Spleen (tissue), 11 donors: ENCODE results near the gene ATM. TPM values are rescaled to one million over a fixed set of nuclear protein-coding genes. Genes with fewer than 3 reads are reported as not detected.

Experiments used
- DNase-seq: peaks from one replicate; pipeline ENCODE4 v3.0.0-alpha.2; 2020
- H3K27ac ChIP-seq, 8 donors: fragments of 200-600 bp; sonication (generic) in 7 of 8; 1 replicate in 4 of 8; 2 replicates in 4 of 8; pipeline versions ENCODE4 v1.5.0 to v1.8.0; 2016 to 2021; ENCODE audit warnings: inconsistent platforms in 4 of 8, mild to moderate bottlenecking in 4 of 8, moderate library complexity in 1 of 8
- H3K27me3 ChIP-seq, 7 donors: fragments of 200-600 bp; sonication (generic) in 6 of 7; replicated peaks in 1 of 7; 1 replicate in 4 of 7; 2 replicates in 3 of 7; pipeline versions ENCODE4 v1.5.0 to v1.8.0; 2016 to 2021; ENCODE audit warnings: inconsistent platforms in 3 of 7, mild to moderate bottlenecking in 1 of 7
- H3K36me3 ChIP-seq, 6 donors: fragments of 200-600 bp; sonication (generic) in 5 of 6; 1 replicate in 4 of 6; 2 replicates in 2 of 6; pipeline versions ENCODE4 v1.5.0 to v1.8.0; 2016 to 2021; ENCODE audit warnings: inconsistent platforms in 2 of 6
- H3K4me1 ChIP-seq, 6 donors: fragments of 200-600 bp; sonication (generic) in 5 of 6; 1 replicate in 3 of 6; 2 replicates in 3 of 6; pipeline versions ENCODE4 v1.5.0 to v1.8.0; 2016 to 2021; ENCODE audit warnings: inconsistent platforms in 3 of 6
- H3K4me3 ChIP-seq, 8 donors: fragments of 200-600 bp; sonication (generic) in 7 of 8; 1 replicate in 4 of 8; 2 replicates in 4 of 8; pipeline versions ENCODE4 v1.5.0 to v1.8.0; 2016 to 2021; ENCODE audit warnings: inconsistent platforms in 4 of 8, mild to moderate bottlenecking in 4 of 8, moderate library complexity in 2 of 8
- H3K9me3 ChIP-seq, 8 donors: fragments of 200-600 bp; sonication (generic) in 7 of 8; 1 replicate in 4 of 8; 2 replicates in 4 of 8; pipeline versions ENCODE4 v1.5.0 to v1.8.0; 2016 to 2021; ENCODE audit warnings: inconsistent platforms in 4 of 8
- POLR2A ChIP-seq, 3 donors: fragments of 450-650 bp; IDR thresholded peaks; one replicate each; pipeline ENCODE4 v1.5.1; 2017; ENCODE audit warnings: antibody characterized with exemption in 3 of 3, mild to moderate bottlenecking in 1 of 3
- POLR2AphosphoS5 ChIP-seq, 3 donors: sonication (generic); formaldehyde crosslinking; IDR thresholded peaks; one replicate each; pipeline ENCODE4 v1.5.1; 2017; ENCODE audit warnings: antibody characterized with exemption in 3 of 3
- WGBS, 5 donors: extraction: QIAGEN DNeasy Blood & Tissue Kit in 3 of 5; methylation state at CpG; one replicate each; pipeline versions ENCODE4 v1.1.5 to v1.1.7; 2013 to 2018; 5-methylcytosine and 5-hydroxymethylcytosine counted together
- intact Hi-C: fragments of 100-400 bp; cut with DNase I; formaldehyde crosslinking; loops from one replicate; pipeline ENCODE4 v1.15.0; 2023; ENCODE audit warnings: low total_unique reads
- polyA plus RNA-seq, 3 donors: library from polyadenylated mRNA; stranded (reverse); fragments of 200-250 nt; gene quantifications; one replicate each; pipeline ENCODE4 v1.2.1, GENCODE V29; 2013
- total RNA-seq, 7 donors: library from RNA; depleted of rRNA in 3 of 7; stranded (reverse); fragments of >200 nt in 3 of 7; fragmentation: NEBNext Ultra II Directional in 4 of 7; extraction: Animal tissue kit (Norgen Biotek cat#: 25700) in 4 of 7; gene quantifications; one replicate each; pipeline versions ENCODE4 v1.1.0 to v1.2.1, GENCODE V29; 2016 to 2021
- TF ChIP-seq, protein P1 (sequence below), 11 experiments: fragments of 200-600 bp in 7 of 11; fragments of 450-650 bp in 4 of 11; sonication (generic) in 4 of 11; IDR thresholded peaks in 8 of 11; conservative IDR thresholded peaks in 3 of 11; 1 replicate in 7 of 11; 2 replicates in 4 of 11; pipeline versions ENCODE4 v1.4.0 to v1.8.0; 2016 to 2021; ENCODE audit warnings: antibody characterized with exemption in 11 of 11, inconsistent platforms in 4 of 11, mild to moderate bottlenecking in 1 of 11
- donor health status: healthy with polysubstance abuse.
- donor health status: DM: no; HTN: no; CAD: no; lungs with moderate emphysema.
- donor health status: DM: no; HTN: no; CAD: no.
- donor health status: Bipolar disorder and iron deficiency.
- donor health status: healthy.
- donor health status: DM: no; HTN: no; CAD: no.
- donor health status: DM: yes; HTN: yes; CAD: no.

ATM gene
- total and polyA plus RNA-seq, 10 donors: 33.1 to 408 (median 228) TPM

DNA sequence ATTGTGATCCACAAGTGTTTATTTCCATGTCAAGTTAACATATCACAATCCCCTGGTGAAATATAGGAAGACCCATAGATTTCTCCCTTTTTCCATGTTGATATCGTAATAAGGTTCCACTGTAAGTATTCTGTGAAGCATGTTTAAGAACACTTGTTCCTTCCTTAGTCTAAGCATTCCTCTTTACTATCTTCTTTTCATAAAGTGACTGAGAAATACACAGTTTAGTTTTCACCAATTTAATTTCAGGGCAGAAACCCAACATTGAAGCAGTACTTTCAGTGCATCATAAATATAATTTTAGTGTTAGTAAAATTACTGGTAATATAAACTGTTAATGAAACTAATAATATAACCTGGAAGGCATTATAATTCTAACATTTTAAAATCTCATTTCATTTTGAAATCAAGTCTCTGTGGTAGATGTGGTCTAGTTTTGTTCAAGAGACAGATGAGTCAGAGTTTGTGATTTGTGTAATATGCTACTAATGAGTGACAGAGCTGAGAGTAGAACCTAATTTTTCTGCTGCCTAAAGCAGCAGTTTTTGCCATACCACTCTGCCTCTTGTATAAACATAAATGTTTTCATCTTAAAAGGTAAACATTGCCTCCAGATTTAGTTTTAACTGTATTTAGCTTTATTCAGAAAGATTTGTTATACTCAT is 79.4 kb downstream of the ATM start:
- intact Hi-C loops: no loop called here
- DNase-seq: no peak
- no peaks in the 10 kb centered on the region for H3K4me1 ChIP-seq
- TF ChIP-seq POLR2A (IDR thresholded peaks at IDR 0.05) (no peak), POLR2AphosphoS5 (IDR thresholded peaks at IDR 0.05) (no peak)
- TF ChIP-seq, protein P1, sequence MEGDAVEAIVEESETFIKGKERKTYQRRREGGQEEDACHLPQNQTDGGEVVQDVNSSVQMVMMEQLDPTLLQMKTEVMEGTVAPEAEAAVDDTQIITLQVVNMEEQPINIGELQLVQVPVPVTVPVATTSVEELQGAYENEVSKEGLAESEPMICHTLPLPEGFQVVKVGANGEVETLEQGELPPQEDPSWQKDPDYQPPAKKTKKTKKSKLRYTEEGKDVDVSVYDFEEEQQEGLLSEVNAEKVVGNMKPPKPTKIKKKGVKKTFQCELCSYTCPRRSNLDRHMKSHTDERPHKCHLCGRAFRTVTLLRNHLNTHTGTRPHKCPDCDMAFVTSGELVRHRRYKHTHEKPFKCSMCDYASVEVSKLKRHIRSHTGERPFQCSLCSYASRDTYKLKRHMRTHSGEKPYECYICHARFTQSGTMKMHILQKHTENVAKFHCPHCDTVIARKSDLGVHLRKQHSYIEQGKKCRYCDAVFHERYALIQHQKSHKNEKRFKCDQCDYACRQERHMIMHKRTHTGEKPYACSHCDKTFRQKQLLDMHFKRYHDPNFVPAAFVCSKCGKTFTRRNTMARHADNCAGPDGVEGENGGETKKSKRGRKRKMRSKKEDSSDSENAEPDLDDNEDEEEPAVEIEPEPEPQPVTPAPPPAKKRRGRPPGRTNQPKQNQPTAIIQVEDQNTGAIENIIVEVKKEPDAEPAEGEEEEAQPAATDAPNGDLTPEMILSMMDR (IDR thresholded peaks at IDR 0.05 in 8 of 11, conservative IDR thresholded peaks at IDR 0.05 in 3 of 11): no peak
- H3K27me3 ChIP-seq: no peaks in the 10 kb centered on the region
- H3K4me3 ChIP-seq: no peak overlapping the region
- peaks cover 6 to 100% (median 82%) of the 10 kb centered on the region in 6 donors for H3K36me3 ChIP-seq
- 87 to 100% (median 100%) methylated on average over 1 of the region's 1 CpG for WGBS, 5 donors
- no peaks in the 10 kb centered on the region for H3K9me3 ChIP-seq
- H3K27ac ChIP-seq: no peak overlapping the region

DNA sequence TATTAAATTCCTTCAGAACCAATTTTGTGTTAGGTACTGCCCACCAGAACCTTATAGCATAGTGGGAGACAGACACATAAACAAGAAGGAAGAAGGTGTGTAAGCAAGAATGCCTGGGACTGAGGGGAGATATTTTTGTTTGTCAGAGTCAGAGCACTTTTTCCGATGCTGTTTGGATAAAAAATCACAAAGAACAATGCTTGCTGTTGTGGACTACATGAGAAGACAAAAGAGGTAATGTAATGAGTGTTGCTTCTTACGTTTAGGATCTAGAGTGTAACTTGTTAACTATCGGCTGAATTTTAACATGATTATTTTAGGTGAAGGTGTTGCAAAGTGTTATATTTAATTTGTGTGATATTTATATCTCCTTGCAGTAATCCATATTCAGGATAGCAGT is 84.9 kb downstream of the ATM start:
- Histone ChIP-seq H3K36me3 (peaks cover 6 to 100% (median 71%) of the 10 kb centered on the region in 6 donors), H3K27ac (no peak overlapping the region), H3K4me3 (no peak overlapping the region), H3K4me1 (no peaks in the 10 kb centered on the region), H3K9me3 (no peaks in the 10 kb centered on the region), H3K27me3 (no peaks in the 10 kb centered on the region)
- DNase-seq: no peak
- no peak for TF ChIP-seq POLR2A (IDR thresholded peaks at IDR 0.05)
- TF ChIP-seq POLR2AphosphoS5 (IDR thresholded peaks at IDR 0.05): no peak
- TF ChIP-seq, protein P1 (IDR thresholded peaks at IDR 0.05 in 8 of 11, conservative IDR thresholded peaks at IDR 0.05 in 3 of 11): no peak
- 91 to 97% (median 95%) methylated on average over 3 of the region's 3 CpGs for WGBS, 5 donors
- intact Hi-C loops: no loop called here

- peaks cover 0 to 100% (median 78%) of the 10 kb centered on the region in 6 donors for H3K36me3 ChIP-seq
- no peaks in the 10 kb centered on the region for H3K4me1 ChIP-seq
- H3K27me3 ChIP-seq: no peaks in the 10 kb centered on the region
- H3K4me3 ChIP-seq: no peak overlapping the region
- WGBS, 5 donors: 83 to 91% (median 89%) methylated on average over 2 of the region's 2 CpGs
- no peak overlapping the region for H3K27ac ChIP-seq
- no peak for DNase-seq
- intact Hi-C loops: no loop called here
- TF ChIP-seq, protein P1 (IDR thresholded peaks at IDR 0.05 in 8 of 11, conservative IDR thresholded peaks at IDR 0.05 in 3 of 11): no peak
- no peak for TF ChIP-seq POLR2A (IDR thresholded peaks at IDR 0.05)
- no peak for TF ChIP-seq POLR2AphosphoS5 (IDR thresholded peaks at IDR 0.05)
- H3K9me3 ChIP-seq: no peaks in the 10 kb centered on the region
These were observed 90.6 kb downstream of the ATM start for GRCh38 chr11:108313444-108313843.

DNA sequence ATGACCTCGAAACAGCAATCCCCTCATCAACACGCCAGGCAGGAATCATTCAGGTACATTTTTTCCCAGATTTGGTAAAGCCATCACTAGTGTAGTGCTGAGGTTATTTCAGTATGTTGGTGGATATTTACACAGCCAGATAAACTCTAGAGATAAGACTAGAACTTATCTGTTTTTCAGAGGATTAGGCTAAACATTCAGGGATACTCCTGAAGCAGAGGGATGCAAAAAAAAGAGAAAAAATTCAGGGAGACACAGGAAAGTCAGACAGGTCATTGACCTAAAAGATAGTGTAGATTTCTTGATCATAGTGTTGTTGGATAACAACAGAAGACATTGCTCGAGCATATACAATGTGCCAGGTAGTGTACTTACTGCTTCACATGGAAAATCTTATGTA is 93.2 kb downstream of the ATM start:
- no peak overlapping the region for H3K4me3 ChIP-seq
- peaks cover 0 to 100% (median 89%) of the 10 kb centered on the region in 6 donors for H3K36me3 ChIP-seq
- H3K9me3 ChIP-seq: no peaks in the 10 kb centered on the region
- no peak overlapping the region for H3K27ac ChIP-seq
- TF ChIP-seq, protein P1 (IDR thresholded peaks at IDR 0.05 in 8 of 11, conservative IDR thresholded peaks at IDR 0.05 in 3 of 11): no peak
- TF ChIP-seq POLR2AphosphoS5 (IDR thresholded peaks at IDR 0.05) (no peak), POLR2A (IDR thresholded peaks at IDR 0.05) (no peak)
- intact Hi-C loops: no loop called here
- no peaks in the 10 kb centered on the region for H3K4me1 ChIP-seq
- 92 to 98% (median 93%) methylated on average over 3 of the region's 3 CpGs for WGBS, 5 donors
- DNase-seq: no peak
- no peaks in the 10 kb centered on the region for H3K27me3 ChIP-seq
